Measurements from ENCODE around the gene TEKT5. TPM values are rescaled to one million over a fixed set of nuclear protein-coding genes. Genes with fewer than 3 reads are reported as not detected.

Gene TEKT5
- total and polyA plus RNA-seq, 8 donors: 0.28 to 22.8 (median 1.0) TPM; not detected in 2

- intact Hi-C loops (cut with DNase I; ENCODE audit: low total_unique reads): no loop called here
- Histone ChIP-seq H3K9me3 (no peaks in the 10 kb centered on the region), H3K27ac (no peak overlapping the region), H3K27me3 (peaks cover 0 to 30% (median 0%) of the 10 kb centered on the region in 3 donors), H3K36me3 (no peaks in the 10 kb centered on the region), H3K4me1 (peaks cover 20 to 37% (median 24%) of the 10 kb centered on the region in 4 donors), H3K4me3 (no peak overlapping the region)
- DNase-seq: no peak
- no peak for TF ChIP-seq CTCF (IDR thresholded peaks at IDR 0.05)
- TF ChIP-seq EP300 (IDR thresholded peaks at IDR 0.05): no peak
- TF ChIP-seq POLR2AphosphoS5 (IDR thresholded peaks at IDR 0.05): no peak
- no peak for TF ChIP-seq POLR2A (IDR thresholded peaks at IDR 0.05)
Measured at GRCh38 chr16:10614685-10615084, 80.0 kb downstream of the TEKT5 start.

GRCh38 chr16:10613785-10614485, 80.8 kb downstream of the TEKT5 start:
- H3K4me3 ChIP-seq: no peak overlapping the region

GRCh38 chr16:10612649-10613179, 82.0 kb downstream of the TEKT5 start:
- WGBS, 5 donors: 29 to 76% (median 54%) methylated on average over 6 of the region's 6 CpGs
- DNase-seq: no peak
- intact Hi-C loops (cut with DNase I; ENCODE audit: low total_unique reads): no loop called here
- Histone ChIP-seq H3K27ac (no peak overlapping the region), H3K4me1 (peaks cover 10 to 21% (median 15%) of the 10 kb centered on the region in 4 donors), H3K36me3 (no peaks in the 10 kb centered on the region), H3K9me3 (no peaks in the 10 kb centered on the region), H3K27me3 (peaks cover 0 to 15% (median 0%) of the 10 kb centered on the region in 3 donors), H3K4me3 (no peak overlapping the region)
- no peak for TF ChIP-seq POLR2A (IDR thresholded peaks at IDR 0.05)
- TF ChIP-seq CTCF (IDR thresholded peaks at IDR 0.05): no peak
- no peak for TF ChIP-seq EP300 (IDR thresholded peaks at IDR 0.05)
- TF ChIP-seq POLR2AphosphoS5 (IDR thresholded peaks at IDR 0.05): no peak

More at GRCh38 chr16:10613785-10614485, 80.8 kb downstream of the TEKT5 start:
- intact Hi-C loops (cut with DNase I; ENCODE audit: low total_unique reads): no loop called here
- Histone ChIP-seq H3K36me3 (no peaks in the 10 kb centered on the region), H3K27me3 (peaks cover 0 to 22% (median 0%) of the 10 kb centered on the region in 3 donors), H3K4me1 (peaks cover 13 to 32% (median 19%) of the 10 kb centered on the region in 4 donors), H3K9me3 (no peaks in the 10 kb centered on the region), H3K27ac (no peak overlapping the region)
- WGBS, 5 donors: 66 to 90% (median 79%) methylated on average over 6 of the region's 6 CpGs
- DNase-seq: no peak
- TF ChIP-seq POLR2AphosphoS5 (IDR thresholded peaks at IDR 0.05): no peak
- TF ChIP-seq POLR2A (IDR thresholded peaks at IDR 0.05): no peak
- TF ChIP-seq EP300 (IDR thresholded peaks at IDR 0.05): no peak
- TF ChIP-seq CTCF (IDR thresholded peaks at IDR 0.05): no peak

GRCh38 chr16:10611825-10612342, 82.8 kb downstream of the TEKT5 start:
- peaks cover 0 to 6% (median 0%) of the 10 kb centered on the region in 3 donors for H3K27me3 ChIP-seq
- H3K27ac ChIP-seq: no peak overlapping the region
- TF ChIP-seq EP300 (IDR thresholded peaks at IDR 0.05): no peak
- no peak for TF ChIP-seq CTCF (IDR thresholded peaks at IDR 0.05)
- TF ChIP-seq POLR2A (IDR thresholded peaks at IDR 0.05): no peak
- TF ChIP-seq POLR2AphosphoS5 (IDR thresholded peaks at IDR 0.05): no peak
- no peak for DNase-seq
- no peaks in the 10 kb centered on the region for H3K9me3 ChIP-seq
- WGBS, 5 donors: 69 to 88% (median 82%) methylated on average over 6 of the region's 6 CpGs
- H3K36me3 ChIP-seq: no peaks in the 10 kb centered on the region
- intact Hi-C loops (cut with DNase I; ENCODE audit: low total_unique reads): no loop called here
- H3K4me3 ChIP-seq: no peak overlapping the region
- H3K4me1 ChIP-seq: peaks cover 2 to 13% (median 7%) of the 10 kb centered on the region in 4 donors

Data from stomach (tissue), 9 donors.